HUES64 (cell line): ENCODE data around the gene HDAC7.

Experiments
- H3K27ac ChIP-seq: 2 replicates; pipeline ENCODE4 v1.7.0; 2013; ENCODE audit warnings: low read depth, low read length, inconsistent platforms
- H3K27me3 ChIP-seq: 2 replicates; pipeline ENCODE4 v1.6.1; 2013; ENCODE audit warnings: mild to moderate bottlenecking, low read length; ENCODE audit not compliant: insufficient read depth
- H3K36me3 ChIP-seq: 2 replicates; pipeline ENCODE4 v1.6.1; 2013; ENCODE audit warnings: mild to moderate bottlenecking, low read length; ENCODE audit not compliant: insufficient read depth
- H3K4me1 ChIP-seq: 2 replicates; pipeline ENCODE4 v1.6.1; 2013; ENCODE audit warnings: mild to moderate bottlenecking, low read length, moderate library complexity; ENCODE audit not compliant: insufficient read depth
- H3K4me3 ChIP-seq: 2 replicates; pipeline ENCODE4 v1.5.1; 2013; ENCODE audit warnings: mild to moderate bottlenecking, low read length, moderate library complexity
- H3K9ac ChIP-seq: 2 replicates; pipeline ENCODE4 v1.6.1; 2013; ENCODE audit warnings: mild to moderate bottlenecking, low read depth, low read length
- H3K9me3 ChIP-seq: 2 replicates; pipeline ENCODE4 v1.6.1; 2013; ENCODE audit warnings: low read depth, low read length; ENCODE audit not compliant: insufficient read depth
- WGBS: fragments of 150-250, 120-280 bp; methylation state at CpG from one replicate; pipeline ENCODE4 v1.1.7; 2013; ENCODE audit warnings: missing lambda C conversion rate; 5-methylcytosine and 5-hydroxymethylcytosine counted together

HDAC7 gene

GRCh38 chr12:47858511-47859266, 39.0 kb upstream of the HDAC7 start:
- Histone ChIP-seq H3K9me3 (no peaks in the 10 kb centered on the region), H3K4me3 (no peak overlapping the region), H3K27ac (no peak overlapping the region), H3K36me3 (no peaks in the 10 kb centered on the region), H3K27me3 (peaks cover 3% of the 10 kb centered on the region; the same call in 1 of the 2 replicates), H3K9ac (no peak overlapping the region), H3K4me1 (no peaks in the 10 kb centered on the region)
- WGBS: 89% methylated on average over 8 of the region's 8 CpGs

GRCh38 chr12:47856721-47857575, 37.2 kb upstream of the HDAC7 start:
- H3K4me3 ChIP-seq: no peak overlapping the region
- no peaks in the 10 kb centered on the region for H3K9me3 ChIP-seq
- H3K27ac ChIP-seq: no peak overlapping the region
- H3K9ac ChIP-seq: no peak overlapping the region
- H3K36me3 ChIP-seq: no peaks in the 10 kb centered on the region
- H3K27me3 ChIP-seq: peaks cover 3% of the 10 kb centered on the region; the same call in 1 of the 2 replicates
- no peaks in the 10 kb centered on the region for H3K4me1 ChIP-seq
- WGBS: 94% methylated on average over 16 of the region's 17 CpGs

GRCh38 chr12:47856094-47856493, 36.4 kb upstream of the HDAC7 start:
- no peaks in the 10 kb centered on the region for H3K36me3 ChIP-seq
- H3K9me3 ChIP-seq: no peaks in the 10 kb centered on the region
- H3K27ac ChIP-seq: no peak overlapping the region
- WGBS: 83% methylated on average over 1 of the region's 1 CpG
- peaks cover 3% of the 10 kb centered on the region; the same call in 1 of the 2 replicates for H3K27me3 ChIP-seq
- no peak overlapping the region for H3K9ac ChIP-seq
- no peak overlapping the region for H3K4me3 ChIP-seq
- no peaks in the 10 kb centered on the region for H3K4me1 ChIP-seq

- peaks cover 3% of the 10 kb centered on the region; the same call in 1 of the 2 replicates for H3K27me3 ChIP-seq
- no peak overlapping the region for H3K27ac ChIP-seq
- no peaks in the 10 kb centered on the region for H3K9me3 ChIP-seq
- H3K9ac ChIP-seq: no peak overlapping the region
- H3K4me3 ChIP-seq: no peak overlapping the region
- H3K36me3 ChIP-seq: no peaks in the 10 kb centered on the region
- H3K4me1 ChIP-seq: no peaks in the 10 kb centered on the region
- WGBS: 87% methylated on average over 2 of the region's 2 CpGs
Observed at GRCh38 chr12:47855502-47855901, 35.8 kb upstream of the HDAC7 start.

GRCh38 chr12:47854531-47854930, 34.8 kb upstream of the HDAC7 start:
- Histone ChIP-seq H3K9me3 (no peaks in the 10 kb centered on the region), H3K36me3 (no peaks in the 10 kb centered on the region)
- 94% methylated on average over 5 of the region's 5 CpGs for WGBS

GRCh38 chr12:47852096-47852571, 32.4 kb upstream of the HDAC7 start:
- WGBS: 79% methylated on average over 10 of the region's 10 CpGs
- no peak overlapping the region for H3K9ac ChIP-seq
- H3K4me3 ChIP-seq: no peak overlapping the region
- H3K27ac ChIP-seq: no peak overlapping the region
- no peaks in the 10 kb centered on the region for H3K4me1 ChIP-seq
- H3K36me3 ChIP-seq: no peaks in the 10 kb centered on the region
- no peaks in the 10 kb centered on the region for H3K9me3 ChIP-seq
- no peaks in the 10 kb centered on the region for H3K27me3 ChIP-seq

More at GRCh38 chr12:47854531-47854930, 34.8 kb upstream of the HDAC7 start:
- Histone ChIP-seq H3K4me3 (no peak overlapping the region), H3K4me1 (no peaks in the 10 kb centered on the region), H3K27ac (no peak overlapping the region), H3K27me3 (peaks cover 3% of the 10 kb centered on the region; the same call in 1 of the 2 replicates), H3K9ac (no peak overlapping the region)

- Histone ChIP-seq H3K27me3 (no peaks in the 10 kb centered on the region), H3K4me1 (no peaks in the 10 kb centered on the region), H3K9me3 (no peaks in the 10 kb centered on the region), H3K27ac (no peak overlapping the region), H3K36me3 (no peaks in the 10 kb centered on the region), H3K4me3 (no peak overlapping the region), H3K9ac (no peak overlapping the region)
- WGBS: 58% methylated on average over 3 of the region's 3 CpGs
Observed at GRCh38 chr12:47851303-47851952, 31.7 kb upstream of the HDAC7 start.

- no peak overlapping the region for H3K4me3 ChIP-seq
- H3K27ac ChIP-seq: no peak overlapping the region
- no peaks in the 10 kb centered on the region for H3K9me3 ChIP-seq
- 24% methylated on average over 11 of the region's 12 CpGs for WGBS
- no peaks in the 10 kb centered on the region for H3K36me3 ChIP-seq
- H3K4me1 ChIP-seq: no peaks in the 10 kb centered on the region
- H3K9ac ChIP-seq: no peak overlapping the region
- no peaks in the 10 kb centered on the region for H3K27me3 ChIP-seq
Observed at GRCh38 chr12:47850153-47851084, 30.7 kb upstream of the HDAC7 start.

- Histone ChIP-seq H3K36me3 (no peaks in the 10 kb centered on the region), H3K27ac (no peak overlapping the region), H3K9ac (no peak overlapping the region), H3K9me3 (no peaks in the 10 kb centered on the region), H3K4me3 (no peak overlapping the region), H3K27me3 (no peaks in the 10 kb centered on the region), H3K4me1 (0 out of 2 replicates have a peak, but pooled peaks cover 2% of the 10 kb centered on the region)
- 74% methylated on average over 5 of the region's 5 CpGs for WGBS
Observed at GRCh38 chr12:47849261-47849660, 29.6 kb upstream of the HDAC7 start.

GRCh38 chr12:47848853-47849252, 29.1 kb upstream of the HDAC7 start:
- 84% methylated on average over 5 of the region's 5 CpGs for WGBS

More at GRCh38 chr12:47848853-47849252, 29.1 kb upstream of the HDAC7 start:
- H3K4me3 ChIP-seq: no peak overlapping the region
- no peaks in the 10 kb centered on the region for H3K27me3 ChIP-seq
- H3K27ac ChIP-seq: no peak overlapping the region
- H3K36me3 ChIP-seq: no peaks in the 10 kb centered on the region
- 0 out of 2 replicates have a peak, but pooled peaks cover 6% of the 10 kb centered on the region for H3K4me1 ChIP-seq
- H3K9me3 ChIP-seq: no peaks in the 10 kb centered on the region
- H3K9ac ChIP-seq: no peak overlapping the region
